SHP77 treated with DMSO at 0.1 percent for 48 hours (cell line): ENCODE measurements around the gene SF1.
A peak's percentile ranks its signal among the peaks of the same experiment; 100 is the strongest.
"Not testable (repeated sequence)": the region's sequence is repeated elsewhere in the genome, so short reads cannot be mapped to it uniquely, and the experiment has no call there.

Experiments
- DNase-seq: peaks from one replicate; lab custom pipeline; 2025; lab: John Stamatoyannopoulos, UW

SF1 gene

GRCh38 chr11:64778473-64779298 lies at the start of gene SF1:
Gene SF1, minus strand, starts transcription at chr11:64778542. Its CDS starts 150 bp downstream, at chr11:64778392.
- peak; percentile 98 for DNase-seq

GRCh38 chr11:64827451-64827839 lies 49.1 kb upstream of the SF1 start:
- no peak for DNase-seq

- DNase-seq, result no peak
Observed at GRCh38 chr11:64826578-64827450, 48.5 kb upstream of the SF1 start.

GRCh38 chr11:64826062-64826461 lies 47.7 kb upstream of the SF1 start:
- DNase-seq, result no peak

GRCh38 chr11:64823568-64824119 lies 45.3 kb upstream of the SF1 start:
- DNase-seq, result no peak

- DNase-seq, result no peak
Observed at GRCh38 chr11:64817476-64817875, 39.1 kb upstream of the SF1 start.

- not testable (repeated sequence) for DNase-seq
Observed at GRCh38 chr11:64815433-64815832, 37.1 kb upstream of the SF1 start.

- DNase-seq, result no peak
Observed at GRCh38 chr11:64814712-64815187, 36.4 kb upstream of the SF1 start.

GRCh38 chr11:64813826-64814225 lies 35.5 kb upstream of the SF1 start:
- DNase-seq, result no peak

GRCh38 chr11:64810891-64811272 lies 32.5 kb upstream of the SF1 start:
- DNase-seq, result peak; percentile 62

- DNase-seq, result peak; percentile 93
Observed at GRCh38 chr11:64810271-64810890, 32.0 kb upstream of the SF1 start, which contains the start of gene MEN1. Gene MEN1, minus strand, starts transcription at chr11:64810551. Its CDS starts 442 bp downstream, at chr11:64810109.

GRCh38 chr11:64809781-64810241 lies 31.5 kb upstream of the SF1 start:
- DNase-seq, result no peak

GRCh38 chr11:64805481-64805880 lies 27.1 kb upstream of the SF1 start:
- DNase-seq, result no peak

- no peak for DNase-seq
Observed at GRCh38 chr11:64804346-64805210, 26.2 kb upstream of the SF1 start.

GRCh38 chr11:64803846-64804345 lies 25.6 kb upstream of the SF1 start:
- no peak for DNase-seq

- peak; percentile 30 for DNase-seq
Observed at GRCh38 chr11:64803158-64803845, 25.0 kb upstream of the SF1 start, which contains the start of gene MAP4K2. Gene MAP4K2, minus strand, starts transcription at chr11:64803214. Its CDS starts 65 bp downstream, at chr11:64803149.

GRCh38 chr11:64802370-64803157 lies 24.2 kb upstream of the SF1 start:
- DNase-seq, result no peak

- no peak for DNase-seq
Observed at GRCh38 chr11:64801561-64802369, 23.4 kb upstream of the SF1 start.
